Measurements from ENCODE around the gene APEX2. TPM values are rescaled to one million over a fixed set of nuclear protein-coding genes. Genes with fewer than 3 reads are reported as not detected.

The APEX2 gene
- total and polyA plus RNA-seq, 2 experiments from 2014 or later, result 10.0 to 20.1 TPM

GRCh38 chrX:55029291-55029690 lies 29.1 kb downstream of the APEX2 start:
- H3K36me3 Mint-ChIP-seq (ENCODE audit: low read depth), result no peaks in the 10 kb centered on the region
- TF ChIP-seq ZNF331 (CRISPR knock-in tag; IDR thresholded peaks at IDR 0.05; ENCODE audit: low read depth), result no peak
- TF ChIP-seq NANOG (IDR thresholded peaks at IDR 0.05; ENCODE audit: borderline replicate concordance), result no peak
- TF ChIP-seq EZH2phosphoT487 (IDR thresholded peaks at IDR 0.05; ENCODE audit: unreplicated experiment), result no peak
- TF ChIP-seq CREB1 (CRISPR knock-in tag; IDR thresholded peaks at IDR 0.05; ENCODE audit: low read depth), result no peak
- TF ChIP-seq POLR2AphosphoS5 (IDR thresholded peaks at IDR 0.05; ENCODE audit: low read depth), result no peak
- no peak for TF ChIP-seq REST (IDR thresholded peaks at IDR 0.05; ENCODE audit: unreplicated experiment)
- no peak for TF ChIP-seq ETS1 (IDR thresholded peaks at IDR 0.05)
- TF ChIP-seq JUNB (IDR thresholded peaks at IDR 0.05; ENCODE audit: unreplicated experiment), result no peak
- TF ChIP-seq ZNF462 (CRISPR knock-in tag; IDR thresholded peaks at IDR 0.05), result no peak
- no peak for TF ChIP-seq STAT1 (IDR thresholded peaks at IDR 0.05; ENCODE audit: unreplicated experiment)
- TF ChIP-seq ZNF114 (CRISPR knock-in tag; IDR thresholded peaks at IDR 0.05), result no peak

More at GRCh38 chrX:55029291-55029690, 29.1 kb downstream of the APEX2 start:
- ATAC-seq (no peak), DNase-seq (ENCODE audit: low spot score) (no peak)
- Mint-ChIP-seq H3K9me3 (no peaks in the 10 kb centered on the region), H3K27ac (no peak overlapping the region), H3K4me3 (no peak overlapping the region), H3K27me3 (ENCODE audit: insufficient read depth, low read depth, poor library complexity) (no peaks in the 10 kb centered on the region), H3K4me1 (peaks cover 17% of the 10 kb centered on the region)
- Histone ChIP-seq H3K79me2 (replicated peaks; ENCODE audit: insufficient read depth) (no peaks in the 10 kb centered on the region), H3K36me3 (ENCODE audit: insufficient read depth) (no peaks in the 10 kb centered on the region), H3K4me3 (no peak overlapping the region), H3K4me2 (0 out of 2 replicates have a peak overlapping the region, but pooled peaks have one; percentile 32), H3K27ac (ENCODE audit: low read depth) (no peak overlapping the region), H3F3A (replicated peaks; ENCODE audit: low read depth) (no peaks in the 10 kb centered on the region), H3K4me1 (ENCODE audit: insufficient read depth) (peaks cover 9% of the 10 kb centered on the region; the same call in 1 of the 2 replicates), H4K20me1 (replicated peaks; ENCODE audit: insufficient read depth) (no peaks in the 10 kb centered on the region), H3K27me3 (ENCODE audit: insufficient read depth) (no peaks in the 10 kb centered on the region), H3K9me2 (ENCODE audit: insufficient read depth) (no peaks in the 10 kb centered on the region), H2AFZ (no peak overlapping the region)

Measured in GM23338 (cell line).